Measurements from ENCODE around the gene MTRF1L.
"Not testable (repeated sequence)": the region's sequence is repeated elsewhere in the genome, so short reads cannot be mapped to it uniquely, and the experiment has no call there.

The MTRF1L gene

GRCh38 chr6:153012856-153013255 lies 10.3 kb upstream of the MTRF1L start:
- no peak for ATAC-seq (ENCODE audit: insufficient read depth, low read depth)
- no peak for DNase-seq
- no peak for TF ChIP-seq EZH2 (IDR thresholded peaks at IDR 0.05; ENCODE audit: borderline replicate concordance, low read depth, low read length, severe bottlenecking)
- no peak for TF ChIP-seq CTCF (IDR thresholded peaks at IDR 0.05; ENCODE audit: borderline replicate concordance, extremely low read depth, low read length, poor library complexity, severe bottlenecking)
- Histone ChIP-seq H3K4me3 (ENCODE audit: low read depth in 1 of 2, low read length in 2 of 2) (no peak overlapping the region), H3K9me3 (ENCODE audit: insufficient read depth, low read length, severe bottlenecking) (no peaks in the 10 kb centered on the region), H2AFZ (ENCODE audit: low read depth, low read length) (no peak overlapping the region), H3K79me2 (ENCODE audit: insufficient read depth, low read length) (no peaks in the 10 kb centered on the region), H4K20me1 (ENCODE audit: insufficient read depth, low read length) (no peaks in the 10 kb centered on the region), H3K36me3 (ENCODE audit: insufficient read depth, low read length) (no peaks in the 10 kb centered on the region), H3K27me3 (ENCODE audit: insufficient read depth, low read length, poor library complexity) (no peaks in the 10 kb centered on the region), H3K27ac (ENCODE audit: low read length) (no peak overlapping the region), H3K4me1 (ENCODE audit: insufficient read depth, low read length) (no peaks in the 10 kb centered on the region), H3K9ac (ENCODE audit: low read depth, low read length) (no peak overlapping the region), H3K4me2 (ENCODE audit: insufficient read depth, low read length) (no peak overlapping the region)

DNA sequence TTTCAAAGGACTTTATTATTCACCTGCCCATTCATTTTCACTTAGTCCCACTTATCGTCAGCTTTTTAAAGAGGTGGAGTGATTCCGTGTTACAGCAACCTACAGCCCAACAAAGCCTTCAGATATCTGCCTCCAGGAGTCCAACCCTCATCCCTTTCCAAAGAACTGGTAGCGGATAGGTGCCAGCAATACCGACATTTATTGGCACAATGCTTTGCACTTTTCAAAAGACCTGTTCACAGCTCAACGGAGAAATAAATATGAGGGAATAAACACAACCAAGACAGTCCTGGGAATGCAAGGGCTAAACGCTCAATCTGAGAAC lies 819 bp upstream of the MTRF1L start:
- H4K20me1 ChIP-seq (ENCODE audit: insufficient read depth, low read length), result peaks cover 22% of the 10 kb centered on the region
- no peak for DNase-seq
- peak overlapping the region; percentile 90 for H2AFZ ChIP-seq (ENCODE audit: low read depth, low read length)
- TF ChIP-seq CTCF (IDR thresholded peaks at IDR 0.05; ENCODE audit: borderline replicate concordance, extremely low read depth, low read length, poor library complexity, severe bottlenecking) (no peak), EZH2 (IDR thresholded peaks at IDR 0.05; ENCODE audit: borderline replicate concordance, low read depth, low read length, severe bottlenecking) (no peak)
- peaks cover 51% of the 10 kb centered on the region for H3K79me2 ChIP-seq (ENCODE audit: insufficient read depth, low read length)
- H3K27ac ChIP-seq (ENCODE audit: low read length), result peak overlapping the region; percentile 86
- H3K27me3 ChIP-seq (ENCODE audit: insufficient read depth, low read length, poor library complexity), result no peaks in the 10 kb centered on the region
- peak overlapping the region; percentile 73 for H3K9ac ChIP-seq (ENCODE audit: low read depth, low read length)
- H3K4me2 ChIP-seq (ENCODE audit: insufficient read depth, low read length), result peak overlapping the region; percentile 85
- H3K9me3 ChIP-seq (ENCODE audit: insufficient read depth, low read length, severe bottlenecking), result no peaks in the 10 kb centered on the region
- H3K36me3 ChIP-seq (ENCODE audit: insufficient read depth, low read length), result peaks cover 11% of the 10 kb centered on the region
- peaks cover 47% of the 10 kb centered on the region for H3K4me1 ChIP-seq (ENCODE audit: insufficient read depth, low read length)
- peak overlapping the region; percentile 78 to 83 for H3K4me3 ChIP-seq (ENCODE audit: low read depth in 1 of 2, low read length in 2 of 2)
- ATAC-seq (ENCODE audit: insufficient read depth, low read depth), result no peak

- peaks cover 51% of the 10 kb centered on the region for H3K4me1 ChIP-seq (ENCODE audit: insufficient read depth, low read length)
- peak overlapping the region; percentile 85 for H3K4me2 ChIP-seq (ENCODE audit: insufficient read depth, low read length)
- peak overlapping the region; percentile 86 for H3K27ac ChIP-seq (ENCODE audit: low read length)
- TF ChIP-seq EZH2 (IDR thresholded peaks at IDR 0.05; ENCODE audit: borderline replicate concordance, low read depth, low read length, severe bottlenecking), result no peak
- no peak for TF ChIP-seq CTCF (IDR thresholded peaks at IDR 0.05; ENCODE audit: borderline replicate concordance, extremely low read depth, low read length, poor library complexity, severe bottlenecking)
- peak overlapping the region; percentile 90 for H2AFZ ChIP-seq (ENCODE audit: low read depth, low read length)
- H3K27me3 ChIP-seq (ENCODE audit: insufficient read depth, low read length, poor library complexity), result no peaks in the 10 kb centered on the region
- no peaks in the 10 kb centered on the region for H3K9me3 ChIP-seq (ENCODE audit: insufficient read depth, low read length, severe bottlenecking)
- ATAC-seq (ENCODE audit: insufficient read depth, low read depth), result peak; percentile 8
- H3K79me2 ChIP-seq (ENCODE audit: insufficient read depth, low read length), result peaks cover 65% of the 10 kb centered on the region
- peaks cover 30% of the 10 kb centered on the region for H4K20me1 ChIP-seq (ENCODE audit: insufficient read depth, low read length)
- peaks cover 24% of the 10 kb centered on the region for H3K36me3 ChIP-seq (ENCODE audit: insufficient read depth, low read length)
- peak overlapping the region; percentile 78 to 83 for H3K4me3 ChIP-seq (ENCODE audit: low read depth in 1 of 2, low read length in 2 of 2)
- peak overlapping the region; percentile 73 for H3K9ac ChIP-seq (ENCODE audit: low read depth, low read length)
- DNase-seq, result peak; percentile 27
Observed at GRCh38 chr6:153001767-153002612, 519 bp downstream of the MTRF1L start.

DNA sequence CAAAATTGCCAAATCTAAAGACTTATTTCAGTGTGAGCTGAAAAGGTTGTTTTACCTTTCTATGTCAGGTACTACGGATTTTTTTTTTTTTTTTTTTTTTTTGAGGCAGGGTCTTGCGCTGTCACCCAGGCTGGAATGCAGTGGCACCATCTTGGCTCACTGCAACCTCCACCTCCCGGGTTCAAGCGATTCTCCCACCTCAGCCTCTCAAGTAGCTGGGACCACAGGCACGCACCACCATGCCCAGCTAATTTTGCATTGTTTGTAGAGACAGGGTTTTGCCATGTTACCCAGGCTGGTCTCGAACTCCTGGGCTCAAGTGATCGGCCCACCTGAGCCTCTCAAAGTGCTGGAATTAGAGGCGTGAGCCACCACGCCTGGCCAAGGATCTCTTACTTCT lies 1.7 kb downstream of the MTRF1L start:
- not testable (repeated sequence) for H3K27me3 ChIP-seq (ENCODE audit: insufficient read depth, low read length, poor library complexity); H2AFZ ChIP-seq (ENCODE audit: low read depth, low read length); ATAC-seq (ENCODE audit: insufficient read depth, low read depth); H3K9me3 ChIP-seq (ENCODE audit: insufficient read depth, low read length, severe bottlenecking); DNase-seq
- Histone ChIP-seq H3K9ac (ENCODE audit: low read depth, low read length) (peak overlapping the region; percentile 73), H3K27ac (ENCODE audit: low read length) (peak overlapping the region; percentile 86; the same call in 1 of the 2 replicates), H3K79me2 (ENCODE audit: insufficient read depth, low read length) (peaks cover 77% of the 10 kb centered on the region), H4K20me1 (ENCODE audit: insufficient read depth, low read length) (peaks cover 36% of the 10 kb centered on the region), H3K4me3 (ENCODE audit: low read depth in 1 of 2, low read length in 2 of 2) (peak overlapping the region; percentile 78 to 83; a peak in 3 of 4 replicates), H3K4me2 (ENCODE audit: insufficient read depth, low read length) (peak overlapping the region; percentile 85), H3K36me3 (ENCODE audit: insufficient read depth, low read length) (peaks cover 36% of the 10 kb centered on the region), H3K4me1 (ENCODE audit: insufficient read depth, low read length) (peaks cover 51% of the 10 kb centered on the region)

Measured in DND-41 (cell line).